Ecto neural progenitor cell (in vitro differentiated cells): ENCODE measurements around the gene TMEM248.
"Not testable (repeated sequence)": the region's sequence is repeated elsewhere in the genome, so short reads cannot be mapped to it uniquely, and the experiment has no call there.

Experiments used
- DNase-seq: peaks from one replicate; pipeline ENCODE4 v3.0.0-alpha.2; 2018; ENCODE audit warnings: low spot score

The TMEM248 gene

DNA sequence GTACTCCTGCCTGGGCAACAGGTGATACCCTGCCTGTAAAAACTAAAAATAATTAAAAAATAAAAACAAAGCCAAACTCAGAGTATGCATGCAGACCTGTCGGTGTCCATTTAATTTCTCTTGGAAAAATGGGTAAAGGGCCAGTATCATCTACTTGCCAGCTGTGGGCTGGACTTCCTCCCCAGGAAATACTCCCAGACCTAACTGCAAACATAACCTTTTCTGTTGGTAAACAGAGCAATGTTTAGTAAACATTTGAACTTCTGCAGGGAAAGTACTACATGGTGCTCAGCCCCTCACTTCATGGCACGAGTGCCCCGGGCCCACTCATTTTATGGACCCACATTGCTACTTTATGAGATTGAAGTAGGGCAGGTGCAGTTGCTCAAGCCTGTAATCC lies 10.2 kb upstream of the TMEM248 start:
- DNase-seq: no peak

- DNase-seq: not testable (repeated sequence)
These were observed 9.8 kb upstream of the TMEM248 start for GRCh38 chr7:66911191-66911590.

DNA sequence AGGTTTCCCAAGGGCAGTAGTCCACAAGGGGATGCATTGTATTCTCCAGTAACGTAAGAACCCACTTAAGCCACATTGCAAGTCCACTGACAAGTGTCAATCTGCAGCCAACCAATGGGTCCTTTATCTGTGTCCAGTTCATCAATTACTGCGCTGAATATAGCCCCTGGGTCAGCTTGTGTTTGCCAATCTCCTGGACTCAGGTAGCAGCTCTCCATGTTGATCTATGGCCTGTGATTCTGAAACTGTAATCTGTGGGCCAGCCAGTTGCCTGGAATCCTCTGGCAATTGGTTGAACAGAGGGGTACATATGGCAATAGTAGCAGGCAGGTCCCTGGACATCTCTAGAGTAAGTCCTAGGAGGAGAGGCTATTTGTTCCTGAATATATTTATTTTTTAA lies 8.8 kb upstream of the TMEM248 start:
- DNase-seq: no peak

- no peak for DNase-seq
These were observed 7.6 kb upstream of the TMEM248 start for GRCh38 chr7:66913118-66914037.

DNA sequence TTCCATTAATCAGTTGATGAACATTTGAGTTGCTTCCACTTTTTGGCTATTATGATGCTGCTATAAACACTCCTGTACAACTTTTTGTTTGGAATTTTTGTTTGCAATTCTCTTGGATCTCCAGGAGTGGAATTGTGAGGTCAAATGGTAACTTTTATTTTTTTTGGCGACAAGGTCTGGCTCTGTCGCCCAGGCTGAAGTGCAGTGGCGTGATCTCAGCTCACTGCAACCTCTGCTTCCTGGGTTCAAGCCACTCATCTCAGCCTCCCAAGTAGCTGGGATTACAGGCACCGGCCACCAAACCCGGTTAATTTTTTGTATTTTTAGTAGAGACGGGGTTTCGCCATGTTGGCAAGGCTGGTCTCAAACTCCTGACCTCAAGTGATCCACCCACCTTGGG lies 3.1 kb upstream of the TMEM248 start:
- DNase-seq: not testable (repeated sequence)

DNA sequence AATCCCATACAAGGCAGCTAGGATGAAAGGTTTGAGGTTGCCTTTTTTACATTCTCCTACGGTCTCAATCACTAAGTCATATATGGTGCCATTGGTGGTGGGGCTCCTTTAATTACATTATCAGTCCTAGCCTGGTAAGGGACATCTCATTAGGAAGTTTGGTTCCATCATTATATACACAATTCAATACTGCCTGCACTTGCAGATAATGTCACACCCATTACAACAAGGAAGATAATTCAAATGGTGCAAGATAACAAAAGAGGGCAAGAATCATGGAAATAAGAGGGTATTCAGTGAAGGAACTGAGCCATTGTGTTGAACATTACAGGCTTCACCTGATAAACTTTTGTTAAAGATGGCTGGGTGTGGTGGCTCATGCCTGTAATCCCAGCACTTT lies 1.7 kb upstream of the TMEM248 start:
- DNase-seq: no peak

DNA sequence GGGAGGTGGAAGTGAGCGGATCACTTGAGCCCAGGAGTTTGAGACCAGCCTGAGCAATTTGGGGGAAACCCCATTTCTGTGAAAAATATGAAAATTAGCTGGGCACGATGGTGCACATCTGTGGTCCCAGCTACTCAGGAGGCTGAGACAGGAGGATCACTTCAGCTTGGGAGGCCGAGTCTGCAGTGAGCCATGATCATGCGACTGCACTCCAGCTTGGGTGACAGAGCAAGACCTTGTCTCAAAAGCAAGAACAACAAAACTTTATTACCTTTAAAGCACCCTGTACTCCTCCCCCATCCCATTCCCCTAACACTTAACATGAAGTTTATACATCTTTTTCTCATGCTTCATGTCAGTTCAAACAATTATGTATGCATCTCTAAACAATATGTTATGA lies 1.3 kb upstream of the TMEM248 start:
- DNase-seq: no peak

DNA sequence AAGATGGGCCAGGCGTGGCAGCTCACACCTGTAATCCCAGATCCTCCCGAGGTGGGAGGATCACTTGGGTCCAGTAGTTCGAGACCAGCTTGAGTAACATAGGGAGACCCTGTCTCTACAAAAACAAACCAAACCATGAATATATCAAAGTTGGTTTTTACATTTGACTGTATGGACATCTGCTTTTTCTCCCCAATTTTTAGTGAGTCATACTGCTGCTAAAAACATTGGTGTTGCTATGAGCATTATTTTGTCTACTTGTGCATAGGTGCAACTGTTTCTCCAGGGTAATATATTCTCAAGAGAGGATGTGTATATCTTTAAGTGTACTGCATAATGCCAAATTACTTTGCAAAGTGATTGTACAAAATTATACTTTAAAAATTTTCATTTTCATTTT lies 769 bp upstream of the TMEM248 start:
- no peak for DNase-seq

GRCh38 chr7:66921396-66921917 lies 432 bp downstream of the TMEM248 start:
- peak; percentile 63 for DNase-seq

DNA sequence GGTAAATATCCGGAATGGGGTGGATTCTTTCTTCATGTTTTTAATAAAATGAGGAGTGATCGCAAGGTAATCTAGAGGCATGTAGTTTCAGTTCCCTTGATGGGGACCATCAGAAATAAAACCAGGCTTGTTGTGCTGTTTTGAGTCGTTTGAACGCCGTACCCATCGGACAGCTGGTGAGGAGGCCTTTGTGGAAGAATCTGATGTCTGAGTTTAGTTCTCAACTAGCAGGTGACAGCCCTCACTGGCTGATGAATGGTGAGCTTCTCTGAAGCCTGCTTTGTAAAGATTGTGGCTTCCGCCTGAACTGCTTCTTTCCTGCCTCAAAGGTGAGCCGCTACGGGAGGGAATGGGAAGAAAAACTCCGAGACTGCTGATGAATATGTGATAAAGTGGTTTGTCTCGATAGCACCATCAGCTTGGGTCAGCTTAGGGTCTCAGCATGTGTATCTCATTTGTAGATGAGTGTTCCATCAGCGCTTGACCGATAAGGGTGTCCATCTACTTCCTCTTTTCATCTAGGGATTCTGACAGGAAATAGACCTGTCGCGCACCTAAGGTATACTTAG lies 977 bp downstream of the TMEM248 start:
- no peak for DNase-seq

GRCh38 chr7:66925255-66925654 lies 4.2 kb downstream of the TMEM248 start:
- DNase-seq: no peak

DNA sequence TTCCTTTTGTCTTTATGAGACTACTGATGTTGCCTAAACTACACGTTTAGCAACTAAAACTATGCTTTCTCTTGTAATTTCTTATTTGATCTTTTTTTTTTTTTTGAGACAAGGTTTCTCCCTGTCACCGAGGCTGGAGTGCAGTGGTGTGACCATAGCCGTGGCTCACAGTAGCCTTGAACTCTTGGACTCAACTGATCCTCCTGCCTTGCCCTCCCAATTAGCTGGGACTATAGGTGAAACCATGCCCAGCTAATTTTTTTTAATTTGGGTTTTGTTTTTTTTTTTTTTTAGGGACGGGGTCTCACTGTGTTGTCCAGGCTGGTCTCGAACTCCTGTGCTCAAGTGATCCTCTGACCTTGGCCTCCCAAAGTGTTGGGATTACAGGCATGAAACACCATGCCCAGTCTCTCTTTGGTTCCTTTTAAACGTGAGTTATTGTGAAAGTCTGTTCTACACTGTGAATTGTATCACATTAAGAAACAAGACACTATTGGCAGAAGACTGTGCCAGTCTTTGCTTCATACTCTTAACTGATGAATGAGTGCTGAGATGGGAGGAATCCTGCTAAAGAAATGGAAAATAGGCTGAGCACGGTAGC lies 6.4 kb downstream of the TMEM248 start:
- DNase-seq: no peak

DNA sequence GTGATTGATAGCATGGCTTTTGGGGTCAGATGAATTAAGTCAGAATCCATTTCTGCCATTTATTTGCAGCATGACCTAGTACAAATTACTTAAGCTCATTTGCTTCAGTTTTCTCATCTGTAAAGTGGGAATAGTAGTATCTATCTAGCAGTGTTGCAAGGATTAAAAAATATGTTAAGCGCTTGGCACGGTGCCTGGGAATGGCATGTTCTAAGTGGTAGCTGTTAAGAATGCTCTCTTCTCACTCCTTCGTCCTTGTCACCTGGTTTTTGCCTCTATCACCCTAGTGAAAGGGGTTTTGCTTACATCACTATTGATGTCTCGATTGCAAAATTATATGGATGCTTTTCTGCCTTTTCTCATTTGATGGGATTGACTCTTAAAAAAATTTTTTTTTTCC lies 7.4 kb downstream of the TMEM248 start:
- DNase-seq: no peak

- DNase-seq: no peak
These were observed 8.1 kb downstream of the TMEM248 start for GRCh38 chr7:66929165-66929564.

DNA sequence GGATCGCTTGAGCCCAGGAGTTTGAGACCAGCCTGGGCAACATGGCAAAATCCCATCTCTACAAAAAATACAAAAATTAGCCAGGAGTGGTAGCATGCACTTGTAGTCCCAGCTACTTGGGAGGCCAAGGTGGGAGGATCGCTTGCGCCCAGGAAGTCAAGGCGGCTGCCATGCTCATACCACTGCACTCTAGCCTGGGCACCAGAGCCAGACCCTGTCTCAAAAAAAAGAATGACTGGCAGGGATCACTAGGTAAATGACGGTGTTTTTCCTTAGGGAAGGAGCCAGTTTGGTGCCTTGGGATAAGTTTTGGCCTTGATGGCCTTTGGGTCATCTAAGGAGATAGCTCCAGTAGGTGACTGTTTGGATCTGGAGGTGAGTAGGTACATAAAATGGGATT lies 8.9 kb downstream of the TMEM248 start:
- no peak for DNase-seq

GRCh38 chr7:66930341-66930740 lies 9.3 kb downstream of the TMEM248 start:
- peak; percentile 64 for DNase-seq

- no peak for DNase-seq
These were observed 12.4 kb downstream of the TMEM248 start for GRCh38 chr7:66933469-66933868.

DNA sequence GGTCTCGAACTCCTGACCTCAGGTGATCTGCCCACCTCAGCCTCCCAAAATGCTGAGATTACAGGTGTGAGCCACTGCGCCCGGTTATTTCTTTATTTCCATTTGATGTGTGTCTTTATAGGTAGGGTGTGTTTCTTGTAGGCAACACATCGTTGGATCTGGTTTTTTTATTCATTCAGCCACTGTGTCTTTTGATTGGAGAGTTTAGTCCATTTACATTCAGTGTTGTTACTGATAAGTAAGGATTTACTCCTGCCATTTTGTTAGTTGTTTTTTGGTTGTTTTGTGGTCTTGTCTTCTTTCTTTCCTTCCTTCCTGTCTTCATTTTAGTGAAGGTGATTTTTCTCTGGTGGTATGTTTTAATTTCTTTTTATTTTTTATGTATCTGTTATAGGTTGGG lies 16.9 kb downstream of the TMEM248 start:
- DNase-seq: no peak

- DNase-seq: no peak
These were observed 18.3 kb downstream of the TMEM248 start for GRCh38 chr7:66939325-66939724.

- DNase-seq: no peak
These were observed 25.5 kb downstream of the TMEM248 start for GRCh38 chr7:66946545-66946944.

DNA sequence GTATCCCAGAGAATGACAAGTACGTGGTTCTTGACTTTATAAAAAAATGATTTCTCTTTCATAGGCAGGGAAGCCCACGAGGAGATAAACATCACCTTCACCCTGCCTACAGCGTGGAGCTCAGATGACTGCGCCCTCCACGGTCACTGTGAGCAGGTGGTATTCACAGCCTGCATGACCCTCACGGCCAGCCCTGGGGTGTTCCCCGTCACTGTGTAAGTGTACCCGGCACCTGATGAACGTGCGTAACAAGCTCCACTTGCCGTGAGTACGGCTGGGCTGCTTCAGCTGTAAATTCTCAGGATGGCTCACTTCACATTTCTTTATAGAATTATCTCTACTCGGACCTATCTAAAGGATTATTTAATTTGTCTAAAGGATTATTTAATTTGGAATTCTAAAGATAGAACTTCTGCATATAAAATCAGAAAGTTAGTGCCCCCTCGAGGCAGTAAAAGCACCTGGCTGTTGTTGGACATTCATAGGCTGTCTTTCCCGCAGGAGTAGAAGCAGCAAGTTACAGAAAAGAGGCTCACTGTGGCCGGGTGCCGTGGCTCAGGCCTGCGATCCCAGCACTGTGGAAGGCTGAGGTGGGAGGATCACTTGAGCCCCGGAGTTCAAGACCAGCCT lies 27.6 kb downstream of the TMEM248 start:
- DNase-seq: no peak

DNA sequence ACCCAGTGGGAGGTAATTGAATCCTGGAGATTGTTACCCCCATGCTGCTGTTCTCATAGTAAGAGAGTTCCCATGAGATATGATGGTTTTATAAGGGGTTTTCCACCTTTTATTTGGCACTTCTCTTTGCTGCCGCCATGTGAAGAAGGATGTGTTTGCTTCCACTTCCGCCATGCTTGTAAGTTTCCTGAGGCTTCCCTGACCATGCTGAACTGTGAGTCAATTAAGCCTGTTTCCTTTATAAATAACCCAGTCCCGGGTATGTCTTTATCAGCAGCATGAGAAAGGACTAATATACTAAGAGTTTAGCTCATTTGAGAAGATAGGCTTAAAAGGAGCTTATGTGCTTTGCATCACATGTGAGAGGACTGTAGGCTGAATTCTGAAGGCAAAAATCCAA lies 29.3 kb downstream of the TMEM248 start:
- DNase-seq: no peak

- DNase-seq: no peak
These were observed 29.7 kb downstream of the TMEM248 start for GRCh38 chr7:66950763-66951162.
